Measurements from ENCODE around the gene OR8D2.
"Not testable (repeated sequence)": the region's sequence is repeated elsewhere in the genome, so short reads cannot be mapped to it uniquely, and the experiment has no call there.

The OR8D2 gene

GRCh38 chr11:124285610-124286344 lies 34.2 kb downstream of the OR8D2 start:
- no peak for DNase-seq (ENCODE audit: low spot score)

- no peak for DNase-seq (ENCODE audit: low spot score)
Observed at GRCh38 chr11:124278261-124278660, 41.7 kb downstream of the OR8D2 start.

- DNase-seq (ENCODE audit: low spot score), result no peak
Observed at GRCh38 chr11:124277804-124278203, 42.2 kb downstream of the OR8D2 start.

GRCh38 chr11:124277207-124277606 lies 42.8 kb downstream of the OR8D2 start:
- DNase-seq (ENCODE audit: low spot score), result no peak

- DNase-seq (ENCODE audit: low spot score), result no peak
Observed at GRCh38 chr11:124276081-124276480, 43.9 kb downstream of the OR8D2 start.

GRCh38 chr11:124274000-124274399 lies 46.0 kb downstream of the OR8D2 start:
- DNase-seq (ENCODE audit: low spot score), result no peak

GRCh38 chr11:124270886-124271285 lies 49.1 kb downstream of the OR8D2 start:
- DNase-seq (ENCODE audit: low spot score), result not testable (repeated sequence)

Data from CD4-positive, alpha-beta T cell treated with Interleukin-15 for 4 hours (primary cell).